HepG2 (cell line): ENCODE data around the gene GSPT1. TPM values are rescaled to one million over a fixed set of nuclear protein-coding genes. Genes with fewer than 3 reads are reported as not detected.
A peak's percentile ranks its signal among the peaks of the same experiment; 100 is the strongest.

Source experiments
- ARNTL ChIP-seq: sonication (generic); formaldehyde crosslinking; IDR thresholded peaks from 2 replicates; pipeline ENCODE4 v1.4.0; 2020; ENCODE audit warnings: mild to moderate bottlenecking, missing genetic modification reagents
- BATF2 ChIP-seq: sonication (generic); formaldehyde crosslinking; IDR thresholded peaks from 2 replicates; pipeline ENCODE4 v1.8.0; 2022; ENCODE audit warnings: mild to moderate bottlenecking, missing genetic modification reagents, moderate library complexity
- FOSL2 ChIP-seq: sonication (generic); formaldehyde crosslinking; IDR thresholded peaks from 2 replicates; pipeline ENCODE4 v1.4.0; 2020; ENCODE audit warnings: missing genetic modification reagents
- GATAD2A ChIP-seq: IDR thresholded peaks from 2 replicates; pipeline ENCODE4 v1.6.1; 2016
- IKZF1 ChIP-seq: fragments of 450-650 bp; IDR thresholded peaks from 2 replicates; pipeline ENCODE4 v1.7.1; 2016
- JUN ChIP-seq: sonication (generic); formaldehyde crosslinking; IDR thresholded peaks from 2 replicates; pipeline ENCODE4 v1.4.0; 2020; ENCODE audit warnings: mild to moderate bottlenecking, missing genetic modification reagents
- KDM4B ChIP-seq: sonication (generic); formaldehyde crosslinking; IDR thresholded peaks from 2 replicates; pipeline ENCODE4 v1.4.0; 2020; ENCODE audit warnings: missing genetic modification reagents
- MXD4 ChIP-seq: IDR thresholded peaks from 2 replicates; pipeline ENCODE4 v1.6.1; 2016; ENCODE audit warnings: mild to moderate bottlenecking, missing biosample characterization, missing genetic modification reagents
- POLR2AphosphoS5 ChIP-seq: IDR thresholded peaks from 2 replicates; pipeline ENCODE4 v1.6.1; 2012; ENCODE audit warnings: low read depth, low read length
- RBAK ChIP-seq: sonication (generic); formaldehyde crosslinking; IDR thresholded peaks from 2 replicates; pipeline ENCODE4 v1.5.1; 2020; ENCODE audit warnings: mild to moderate bottlenecking, missing genetic modification reagents
- RCOR2 ChIP-seq: IDR thresholded peaks from 2 replicates; pipeline ENCODE4 v1.6.1; 2016; ENCODE audit warnings: missing biosample characterization, missing genetic modification reagents
- RFX5 ChIP-seq: IDR thresholded peaks from 2 replicates; pipeline ENCODE4 v1.6.1; 2011; ENCODE audit warnings: low read depth, low read length, improper control_type of control experiment
- SUZ12 ChIP-seq: fragments of 150-350 bp; IDR thresholded peaks from 2 replicates; pipeline ENCODE4 v1.6.1; 2014; ENCODE audit warnings: low read depth, low read length
- THYN1 ChIP-seq: sonication (generic); formaldehyde crosslinking; IDR thresholded peaks from 2 replicates; pipeline ENCODE4 v1.8.1; 2023; ENCODE audit warnings: low read depth, mild to moderate bottlenecking, moderate library complexity, missing genetic modification reagents, borderline replicate concordance
- ZBTB8A ChIP-seq: sonication (generic); formaldehyde crosslinking; IDR thresholded peaks from 2 replicates; pipeline ENCODE4 v1.4.0; 2020; ENCODE audit warnings: mild to moderate bottlenecking, low read depth, missing genetic modification reagents, borderline replicate concordance
- ZNF251 ChIP-seq: sonication (generic); formaldehyde crosslinking; IDR thresholded peaks from 2 replicates; pipeline ENCODE4 v1.9.0; 2021; ENCODE audit warnings: mild to moderate bottlenecking, missing genetic modification reagents
- ZNF256 ChIP-seq: sonication (generic); formaldehyde crosslinking; conservative IDR thresholded peaks from 2 replicates; pipeline ENCODE4 v1.4.0; 2020; ENCODE audit warnings: missing genetic modification reagents
- ZNF354B ChIP-seq: sonication (generic); formaldehyde crosslinking; IDR thresholded peaks from 2 replicates; pipeline ENCODE4 v1.8.0; 2022; ENCODE audit warnings: mild to moderate bottlenecking, missing genetic modification reagents
- ZNF446 ChIP-seq: sonication (generic); formaldehyde crosslinking; IDR thresholded peaks from 2 replicates; pipeline ENCODE4 v1.5.0; 2020; ENCODE audit warnings: mild to moderate bottlenecking, missing genetic modification reagents
- ZNF510 ChIP-seq: sonication (generic); formaldehyde crosslinking; IDR thresholded peaks from 2 replicates; pipeline ENCODE4 v1.4.0; 2020; ENCODE audit warnings: low read depth, mild to moderate bottlenecking, missing genetic modification reagents
- ZNF549 ChIP-seq: sonication (generic); formaldehyde crosslinking; IDR thresholded peaks from 2 replicates; pipeline ENCODE4 v1.5.0; 2020; ENCODE audit warnings: missing genetic modification reagents
- ZNF75D ChIP-seq: sonication (generic); formaldehyde crosslinking; IDR thresholded peaks from 2 replicates; pipeline ENCODE4 v1.8.1; 2023; ENCODE audit warnings: missing genetic modification reagents, mild to moderate bottlenecking, borderline replicate concordance
- ZNF839 ChIP-seq: sonication (generic); formaldehyde crosslinking; IDR thresholded peaks from 2 replicates; pipeline ENCODE4 v1.4.0; 2020; ENCODE audit warnings: missing genetic modification reagents, mild to moderate bottlenecking, borderline replicate concordance
- polyA plus RNA-seq, 8 experiments: library from polyadenylated mRNA; depleted of rRNA in 3 of 8; stranded (reverse) in 7 of 8; unstranded in 1 of 8; fragments of >200 nt; fragmentation: Illumina TruSeq in 4 of 8; extraction: Trizol in 4 of 8; gene quantifications; 2 replicates each; pipeline versions ENCODE4 v1.2.1 to v1.2.3, GENCODE V29; 2011 to 2016; ENCODE audit warnings: low read depth in 4 of 8, missing spikeins in 1 of 8, mixed read lengths in 1 of 8; ENCODE audit not compliant: insufficient read depth in 1 of 8
- total RNA-seq, 5 experiments: library from RNA; depleted of rRNA; stranded (reverse); fragments of >200 nt; fragmentation: Illumina TruSeq; extraction: Trizol; gene quantifications; 2 replicates each; pipeline ENCODE4 v1.2.3, GENCODE V29; 2016; ENCODE audit warnings: low read depth in 1 of 5
- TF ChIP-seq, protein P1 (sequence below): sonication (generic); formaldehyde crosslinking; IDR thresholded peaks from 2 replicates; pipeline ENCODE4 v1.9.0; 2022; ENCODE audit warnings: missing genetic modification reagents, mild to moderate bottlenecking, borderline replicate concordance
- TF ChIP-seq, protein P2 (sequence below), 2 experiments: sonication (generic) in 1 of 2; formaldehyde crosslinking in 1 of 2; IDR thresholded peaks; 2 replicates each; pipeline versions ENCODE4 v1.4.0 to v1.6.1; 2018 to 2020; ENCODE audit warnings: missing genetic modification reagents in 2 of 2, borderline replicate concordance in 1 of 2, low read depth in 1 of 2, mild to moderate bottlenecking in 1 of 2, missing biosample characterization in 1 of 2
- TF ChIP-seq, protein P3 (sequence below): sonication (generic); formaldehyde crosslinking; IDR thresholded peaks from 2 replicates; pipeline ENCODE4 v1.4.0; 2020; ENCODE audit warnings: missing genetic modification reagents

GSPT1 gene
- total and polyA plus RNA-seq, 2 of the 13 experiments (the other 11 are each of a cell fraction or from before 2014, with no cell fraction given), result 120 to 316 TPM

DNA sequence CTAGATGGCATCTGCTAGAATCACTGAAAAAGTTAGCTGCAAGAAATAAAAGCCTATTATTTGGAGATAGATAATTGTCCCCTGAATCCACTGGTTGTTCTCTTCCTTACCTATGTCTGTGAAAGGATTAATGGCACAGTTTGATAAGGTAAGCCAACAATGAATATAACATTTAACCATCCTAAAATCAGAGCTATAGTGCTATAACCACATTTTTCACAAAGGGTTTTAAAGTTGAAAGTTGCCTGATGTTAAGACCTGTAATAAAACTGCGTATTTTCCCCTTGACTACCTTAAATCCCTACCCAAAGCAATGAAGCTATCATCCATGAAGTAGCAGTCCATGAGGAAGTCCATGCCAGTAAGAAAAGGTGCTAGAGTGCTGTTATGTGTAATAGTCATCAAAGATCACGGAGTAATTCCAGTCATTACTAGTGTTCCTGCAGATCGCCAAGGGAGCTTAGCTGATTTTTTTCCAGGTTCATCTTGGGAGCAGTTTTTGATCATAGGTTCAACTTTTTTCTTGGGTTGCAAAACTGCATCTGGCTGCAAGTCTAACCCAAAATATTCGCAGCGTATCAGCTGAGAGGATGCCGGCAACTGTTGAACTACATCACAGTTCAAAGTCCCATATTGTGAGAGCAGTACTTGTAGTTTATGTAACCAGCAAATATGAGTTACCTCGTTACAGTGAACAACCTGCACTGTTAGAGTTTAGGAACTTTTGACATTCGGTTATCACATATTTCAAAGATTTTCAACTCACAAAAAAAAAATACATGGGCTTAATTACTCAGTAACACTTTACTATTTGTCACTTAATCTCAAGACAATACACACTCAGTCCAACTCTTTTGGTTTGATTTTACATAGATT, 46.2 kb downstream of the GSPT1 start (continued):
- TF ChIP-seq GATAD2A (peak; percentile 91), ZNF510 (CRISPR knock-in tag) (no peak), MXD4 (CRISPR knock-in tag) (peak; percentile 66; the same call in 1 of the 2 replicates), RCOR2 (CRISPR knock-in tag) (peak; percentile 97), ZNF446 (CRISPR knock-in tag) (no peak), FOSL2 (CRISPR knock-in tag) (peak; percentile 66), RBAK (no peak), ZNF251 (CRISPR knock-in tag) (no peak), ZNF75D (CRISPR knock-in tag) (no peak), ZNF549 (CRISPR knock-in tag) (peak; percentile 98), ZNF256 (CRISPR knock-in tag) (no peak), ZBTB8A (CRISPR knock-in tag) (0 out of 2 replicates have a peak, but pooled peaks have one; percentile 23), THYN1 (CRISPR knock-in tag) (no peak), SUZ12 (no peak), ZNF839 (CRISPR knock-in tag) (no peak), IKZF1 (no peak), JUN (CRISPR knock-in tag) (no peak), ZNF354B (no peak), RFX5 (no peak), KDM4B (CRISPR knock-in tag) (no peak), ARNTL (CRISPR knock-in tag) (0 out of 2 replicates have a peak, but pooled peaks have one; percentile 17), BATF2 (CRISPR knock-in tag) (no peak), POLR2AphosphoS5 (no peak; the same call in 1 of the 2 replicates)
- TF ChIP-seq, protein P1, sequence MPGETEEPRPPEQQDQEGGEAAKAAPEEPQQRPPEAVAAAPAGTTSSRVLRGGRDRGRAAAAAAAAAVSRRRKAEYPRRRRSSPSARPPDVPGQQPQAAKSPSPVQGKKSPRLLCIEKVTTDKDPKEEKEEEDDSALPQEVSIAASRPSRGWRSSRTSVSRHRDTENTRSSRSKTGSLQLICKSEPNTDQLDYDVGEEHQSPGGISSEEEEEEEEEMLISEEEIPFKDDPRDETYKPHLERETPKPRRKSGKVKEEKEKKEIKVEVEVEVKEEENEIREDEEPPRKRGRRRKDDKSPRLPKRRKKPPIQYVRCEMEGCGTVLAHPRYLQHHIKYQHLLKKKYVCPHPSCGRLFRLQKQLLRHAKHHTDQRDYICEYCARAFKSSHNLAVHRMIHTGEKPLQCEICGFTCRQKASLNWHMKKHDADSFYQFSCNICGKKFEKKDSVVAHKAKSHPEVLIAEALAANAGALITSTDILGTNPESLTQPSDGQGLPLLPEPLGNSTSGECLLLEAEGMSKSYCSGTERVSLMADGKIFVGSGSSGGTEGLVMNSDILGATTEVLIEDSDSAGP (CRISPR knock-in tag), result no peak
- TF ChIP-seq, protein P2, sequence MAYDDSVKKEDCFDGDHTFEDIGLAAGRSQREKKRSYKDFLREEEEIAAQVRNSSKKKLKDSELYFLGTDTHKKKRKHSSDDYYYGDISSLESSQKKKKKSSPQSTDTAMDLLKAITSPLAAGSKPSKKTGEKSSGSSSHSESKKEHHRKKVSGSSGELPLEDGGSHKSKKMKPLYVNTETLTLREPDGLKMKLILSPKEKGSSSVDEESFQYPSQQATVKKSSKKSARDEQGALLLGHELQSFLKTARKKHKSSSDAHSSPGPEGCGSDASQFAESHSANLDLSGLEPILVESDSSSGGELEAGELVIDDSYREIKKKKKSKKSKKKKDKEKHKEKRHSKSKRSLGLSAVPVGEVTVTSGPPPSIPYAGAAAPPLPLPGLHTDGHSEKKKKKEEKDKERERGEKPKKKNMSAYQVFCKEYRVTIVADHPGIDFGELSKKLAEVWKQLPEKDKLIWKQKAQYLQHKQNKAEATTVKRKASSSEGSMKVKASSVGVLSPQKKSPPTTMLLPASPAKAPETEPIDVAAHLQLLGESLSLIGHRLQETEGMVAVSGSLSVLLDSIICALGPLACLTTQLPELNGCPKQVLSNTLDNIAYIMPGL (CRISPR knock-in tag; IDR thresholded peaks at IDR 0.05; ENCODE audit: borderline replicate concordance in 1 of 2, low read depth in 1 of 2), result peak in 1 of 2 experiments; percentile 57; a peak in 2 of 4 replicates
- TF ChIP-seq, protein P3, sequence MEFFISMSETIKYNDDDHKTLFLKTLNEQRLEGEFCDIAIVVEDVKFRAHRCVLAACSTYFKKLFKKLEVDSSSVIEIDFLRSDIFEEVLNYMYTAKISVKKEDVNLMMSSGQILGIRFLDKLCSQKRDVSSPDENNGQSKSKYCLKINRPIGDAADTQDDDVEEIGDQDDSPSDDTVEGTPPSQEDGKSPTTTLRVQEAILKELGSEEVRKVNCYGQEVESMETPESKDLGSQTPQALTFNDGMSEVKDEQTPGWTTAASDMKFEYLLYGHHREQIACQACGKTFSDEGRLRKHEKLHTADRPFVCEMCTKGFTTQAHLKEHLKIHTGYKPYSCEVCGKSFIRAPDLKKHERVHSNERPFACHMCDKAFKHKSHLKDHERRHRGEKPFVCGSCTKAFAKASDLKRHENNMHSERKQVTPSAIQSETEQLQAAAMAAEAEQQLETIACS (CRISPR knock-in tag), result no peak
